Measurements from ENCODE around the gene PADI6. TPM values are rescaled to one million over a fixed set of nuclear protein-coding genes. Genes with fewer than 3 reads are reported as not detected.
"Not testable (repeated sequence)": the region's sequence is repeated elsewhere in the genome, so short reads cannot be mapped to it uniquely, and the experiment has no call there.

PADI6 gene
- total RNA-seq, result not detected
- long read RNA-seq, result 0 reads

DNA sequence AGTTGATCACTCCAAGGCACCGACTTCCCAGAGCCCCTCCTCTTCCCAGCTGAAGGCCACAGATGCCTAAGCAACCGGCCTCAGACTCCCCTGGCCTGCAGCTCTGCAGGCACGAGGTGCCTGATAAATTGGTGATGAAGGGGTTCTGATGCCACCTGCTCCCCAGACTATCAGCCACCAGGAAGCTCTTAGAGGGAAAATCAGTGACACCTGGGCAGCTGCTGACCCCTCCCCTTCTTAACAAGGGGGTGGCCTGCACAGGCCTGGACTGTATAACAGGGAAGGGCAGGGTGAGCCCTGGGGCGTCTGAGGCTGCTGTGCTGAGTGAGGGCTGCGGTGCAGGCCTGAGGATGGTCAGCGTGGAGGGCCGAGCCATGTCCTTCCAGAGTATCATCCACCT, at the start of gene PADI6:
Gene PADI6, plus strand, starts transcription at position 301 of the 400 bp plus-strand sequence. Its CDS starts 50 bp downstream, at position 351.
- no peak for DNase-seq (ENCODE audit: low spot score)
- intact Hi-C loops (cut with DNase I), result no loop called here

DNA sequence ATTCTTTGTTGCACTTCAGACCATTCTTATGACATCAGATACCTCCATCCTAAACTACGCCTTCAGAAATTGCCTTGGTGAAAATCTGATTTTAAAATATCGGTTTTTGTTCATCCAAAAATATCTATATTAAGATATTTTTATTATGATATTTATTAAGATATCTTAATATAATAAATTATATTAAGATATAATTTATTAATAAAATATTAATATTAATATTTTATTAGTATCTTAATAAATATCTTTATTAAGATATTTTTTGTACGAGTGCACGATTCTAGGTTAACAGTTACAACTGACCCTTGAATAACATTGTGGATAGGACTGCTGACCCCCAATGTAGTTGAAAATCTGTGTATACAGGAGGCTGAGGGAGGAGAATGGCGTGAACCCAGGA, 43.1 kb upstream of the PADI6 start:
- DNase-seq (ENCODE audit: low spot score), result no peak
- intact Hi-C loops (cut with DNase I), result no loop called here

DNA sequence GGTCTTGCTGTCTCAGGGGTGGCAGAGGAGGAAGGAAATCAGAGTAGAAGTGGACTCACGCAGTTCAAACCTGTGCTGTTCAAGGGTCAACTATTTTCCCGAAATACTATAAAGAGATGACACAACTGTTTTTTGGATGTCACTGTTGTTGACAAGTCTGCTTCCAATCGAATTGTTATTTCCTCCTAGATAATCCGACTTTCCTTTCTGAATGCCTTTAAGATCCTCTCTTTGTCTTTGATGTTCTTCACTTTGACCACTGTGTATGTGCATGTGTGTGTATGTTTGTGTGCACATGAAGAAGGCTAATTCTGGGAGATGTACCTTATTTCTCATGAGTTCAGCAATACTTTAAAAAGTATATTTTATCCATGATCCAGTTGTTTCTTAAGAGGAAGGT, 42.4 kb upstream of the PADI6 start:
- intact Hi-C loops (cut with DNase I), result no loop called here
- DNase-seq (ENCODE audit: low spot score), result no peak

DNA sequence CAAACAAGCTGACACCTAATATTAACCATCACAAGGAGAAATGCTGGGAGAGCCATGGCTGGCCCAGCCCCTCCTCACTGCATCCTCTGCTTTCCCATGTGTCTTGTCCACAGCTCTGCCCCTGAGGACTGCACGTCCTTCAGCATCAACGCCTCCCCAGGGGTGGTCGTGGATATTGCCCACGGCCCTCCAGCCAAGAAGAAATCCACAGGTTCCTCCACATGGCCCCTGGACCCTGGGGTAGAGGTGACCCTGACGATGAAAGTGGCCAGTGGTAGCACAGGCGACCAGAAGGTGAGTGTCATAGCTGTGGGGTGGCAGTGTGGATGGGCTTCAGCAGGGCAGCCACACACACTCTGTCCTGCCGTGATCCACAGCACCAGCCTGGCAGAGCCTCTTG, 41.1 kb upstream of the PADI6 start:
- intact Hi-C loops (cut with DNase I), result no loop called here

DNA sequence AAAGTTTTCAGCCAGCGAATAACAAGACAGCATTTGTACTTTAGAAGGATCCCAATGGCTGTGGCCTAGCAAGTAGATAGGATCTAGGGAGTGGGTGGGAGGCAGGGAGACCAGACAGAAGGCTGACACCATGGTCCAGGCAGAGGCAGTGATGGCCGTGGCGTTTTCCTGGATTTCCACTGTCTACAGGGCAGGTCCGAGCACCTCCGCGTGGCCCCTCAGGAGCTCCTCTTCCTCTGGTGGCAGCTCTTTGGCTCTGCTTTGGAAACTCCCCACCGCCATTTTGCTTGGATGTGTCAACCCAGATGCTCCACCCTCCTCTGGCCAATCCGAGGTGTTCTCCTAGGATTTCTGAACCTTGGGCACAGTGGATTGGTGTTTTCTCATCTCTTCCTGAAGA, 38.9 kb upstream of the PADI6 start:
- intact Hi-C loops (cut with DNase I), result no loop called here
- no peak for DNase-seq (ENCODE audit: low spot score)

More for the DNA sequence above, 41.1 kb upstream of the PADI6 start:
- no peak for DNase-seq (ENCODE audit: low spot score)

DNA sequence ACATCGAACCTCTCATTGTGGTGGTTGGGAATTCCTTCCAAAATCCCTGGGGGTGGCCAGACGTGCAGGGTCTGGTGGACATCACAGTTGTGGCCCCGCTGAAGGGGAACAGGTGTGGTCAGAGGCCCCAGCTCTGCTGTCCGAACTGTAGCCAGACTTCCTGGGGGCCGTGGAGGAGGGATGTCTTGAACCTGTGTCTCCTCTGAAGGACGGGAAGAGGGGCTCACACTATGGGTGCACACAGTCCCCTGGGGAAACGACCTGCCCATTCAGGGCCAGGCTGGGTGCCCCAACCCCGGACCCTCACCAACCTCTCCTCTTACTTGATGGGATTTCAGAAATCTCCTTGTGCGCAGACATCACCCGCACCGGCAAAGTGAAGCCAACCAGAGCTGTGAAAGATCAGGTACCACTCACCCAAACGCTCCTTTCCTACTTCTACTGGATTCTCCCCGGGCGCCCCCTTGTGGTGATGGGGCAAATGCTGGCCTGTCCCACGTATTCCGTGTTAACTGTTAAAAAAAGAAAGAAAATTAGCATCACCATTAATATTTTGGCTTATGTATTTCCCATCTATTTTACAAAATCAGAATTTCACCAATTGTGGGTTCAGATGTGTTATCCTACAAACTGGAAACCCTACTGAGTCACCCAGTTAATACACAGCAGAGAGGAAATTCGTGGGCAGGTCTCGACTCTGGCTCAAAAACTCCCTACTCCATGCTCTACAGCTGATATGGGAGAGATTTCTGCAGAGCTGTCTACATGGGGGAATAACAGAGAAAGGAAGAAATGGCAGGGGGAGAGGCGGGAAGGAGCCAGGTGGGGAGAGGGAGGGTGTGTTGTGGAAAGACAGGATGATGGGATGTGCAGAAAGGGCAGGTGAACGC, 35.9 kb upstream of the PADI6 start:
- intact Hi-C loops (cut with DNase I), result loop anchor here (5.0 kb wide), 2 partner anchors 209 to 274 kb away; no protein-coding TSS in a partner anchor
- no peak for DNase-seq (ENCODE audit: low spot score)

DNA sequence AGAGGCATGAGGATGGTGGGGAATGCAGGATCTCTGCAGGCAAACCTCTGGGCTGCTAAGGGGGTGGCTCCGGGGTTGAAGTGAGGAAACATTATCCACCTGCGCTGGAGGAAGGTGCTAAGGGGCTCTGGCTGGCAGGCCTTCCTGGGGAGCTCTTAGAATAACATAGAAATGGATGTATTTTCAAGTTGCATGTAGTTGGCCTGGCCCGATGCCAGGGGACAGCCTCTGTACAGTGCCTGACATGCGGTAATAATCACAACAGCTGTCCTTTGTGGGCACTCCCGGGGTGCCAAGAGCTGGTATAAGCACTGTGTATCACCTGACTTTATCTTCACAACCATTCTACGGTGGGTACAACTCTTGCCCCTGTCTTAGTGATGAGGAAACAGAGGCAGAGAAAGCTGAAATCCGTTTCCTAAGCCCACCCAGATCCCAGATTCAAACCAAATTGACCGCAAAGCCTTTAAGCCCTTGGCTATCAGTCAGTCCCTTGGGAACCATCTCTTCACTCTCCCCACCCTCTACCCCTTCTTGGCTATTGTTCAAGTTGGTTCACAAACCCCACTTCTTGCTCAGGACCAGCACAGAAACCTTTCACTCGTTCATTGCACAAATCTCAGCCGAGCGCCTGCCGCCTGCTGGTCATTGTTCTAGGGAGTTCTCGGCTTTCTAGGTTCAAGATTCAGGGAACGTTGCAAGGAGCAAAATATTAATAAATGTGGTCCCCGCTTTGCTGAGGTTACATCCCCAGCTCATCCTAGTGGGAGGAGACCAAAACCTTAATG, 33.1 kb upstream of the PADI6 start:
- no peak for DNase-seq (ENCODE audit: low spot score)
- intact Hi-C loops (cut with DNase I), result loop anchor here (5.0 kb wide), 2 partner anchors 212 to 277 kb away; no protein-coding TSS in a partner anchor

DNA sequence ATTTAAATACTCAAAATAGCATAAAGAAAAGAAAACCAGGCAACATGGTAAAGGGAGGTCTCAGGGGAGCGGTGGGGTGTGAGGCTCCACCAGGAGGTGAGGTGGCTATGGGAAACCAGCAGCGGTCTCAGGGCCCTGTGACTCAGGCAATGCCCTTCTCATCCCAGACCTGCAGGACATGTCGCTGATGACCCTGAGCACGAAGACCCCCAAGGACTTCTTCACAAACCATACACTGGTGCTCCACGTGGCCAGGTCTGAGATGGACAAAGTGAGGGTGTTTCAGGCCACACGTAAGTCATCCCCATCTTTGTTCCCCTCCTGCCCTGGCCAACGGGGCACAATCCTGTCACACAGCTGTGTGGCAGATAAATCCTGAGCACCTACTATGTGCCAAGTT, 32.5 kb upstream of the PADI6 start:
- no peak for DNase-seq (ENCODE audit: low spot score)
- intact Hi-C loops (cut with DNase I), result loop anchor here (5.0 kb wide), 2 partner anchors 212 to 277 kb away; no protein-coding TSS in a partner anchor

DNA sequence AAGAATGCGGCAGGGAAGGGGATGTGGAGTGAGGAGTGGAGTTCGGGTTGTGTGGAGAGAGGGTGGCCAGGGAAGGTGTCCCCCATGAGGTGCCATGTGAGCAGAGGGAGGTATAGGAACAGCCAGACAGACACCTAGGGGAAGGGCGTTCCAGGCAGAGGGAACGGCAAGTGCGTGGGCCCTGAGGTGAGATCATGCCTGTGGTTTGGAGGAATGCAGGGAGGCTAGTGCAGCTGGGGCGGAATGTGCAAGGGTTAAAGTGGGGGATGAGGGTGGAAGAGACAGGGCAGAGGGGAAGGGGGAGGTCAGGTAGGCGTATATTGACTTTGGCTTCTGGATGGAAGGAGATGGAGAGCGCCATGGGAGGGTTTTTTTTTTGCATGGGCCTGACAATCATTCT, 31.6 kb upstream of the PADI6 start:
- DNase-seq (ENCODE audit: low spot score), result no peak
- intact Hi-C loops (cut with DNase I), result no loop called here

DNA sequence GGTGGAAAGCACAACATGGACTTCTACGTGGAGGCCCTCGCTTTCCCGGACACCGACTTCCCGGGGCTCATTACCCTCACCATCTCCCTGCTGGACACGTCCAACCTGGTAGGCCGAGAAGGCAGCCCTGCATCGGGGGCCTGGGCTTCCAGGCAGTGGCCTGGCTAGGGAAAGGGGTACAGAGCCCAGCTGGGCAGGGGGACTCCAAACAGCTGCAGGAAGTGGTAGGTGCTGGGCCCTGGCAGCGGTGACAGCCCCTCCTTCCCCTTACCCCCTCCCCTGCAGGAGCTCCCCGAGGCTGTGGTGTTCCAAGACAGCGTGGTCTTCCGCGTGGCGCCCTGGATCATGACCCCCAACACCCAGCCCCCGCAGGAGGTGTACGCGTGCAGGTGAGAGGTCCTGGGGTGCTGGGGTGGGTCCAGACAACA, 30.0 kb upstream of the PADI6 start:
- intact Hi-C loops (cut with DNase I), result no loop called here
- no peak for DNase-seq (ENCODE audit: low spot score)

DNA sequence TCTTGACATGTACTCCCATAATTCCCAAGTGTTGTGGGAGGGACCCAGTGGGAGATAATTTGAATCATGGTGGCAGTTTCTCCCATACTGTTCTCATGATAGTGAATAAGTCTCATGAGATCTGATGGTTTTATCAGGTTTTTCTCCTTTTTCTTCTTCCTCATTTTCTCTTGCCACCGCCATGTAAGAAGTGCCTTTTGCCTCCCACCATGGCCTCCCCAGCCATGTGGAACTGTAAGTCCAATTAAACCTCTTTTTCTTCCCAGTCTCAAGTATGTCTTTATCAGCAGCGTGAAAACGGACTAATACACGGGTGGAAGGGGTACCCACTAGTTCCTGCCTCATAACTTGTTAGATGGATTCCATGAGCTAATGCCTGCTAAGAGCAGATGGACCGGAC, 26.5 kb upstream of the PADI6 start:
- intact Hi-C loops (cut with DNase I); DNase-seq (ENCODE audit: low spot score): not testable (repeated sequence)

DNA sequence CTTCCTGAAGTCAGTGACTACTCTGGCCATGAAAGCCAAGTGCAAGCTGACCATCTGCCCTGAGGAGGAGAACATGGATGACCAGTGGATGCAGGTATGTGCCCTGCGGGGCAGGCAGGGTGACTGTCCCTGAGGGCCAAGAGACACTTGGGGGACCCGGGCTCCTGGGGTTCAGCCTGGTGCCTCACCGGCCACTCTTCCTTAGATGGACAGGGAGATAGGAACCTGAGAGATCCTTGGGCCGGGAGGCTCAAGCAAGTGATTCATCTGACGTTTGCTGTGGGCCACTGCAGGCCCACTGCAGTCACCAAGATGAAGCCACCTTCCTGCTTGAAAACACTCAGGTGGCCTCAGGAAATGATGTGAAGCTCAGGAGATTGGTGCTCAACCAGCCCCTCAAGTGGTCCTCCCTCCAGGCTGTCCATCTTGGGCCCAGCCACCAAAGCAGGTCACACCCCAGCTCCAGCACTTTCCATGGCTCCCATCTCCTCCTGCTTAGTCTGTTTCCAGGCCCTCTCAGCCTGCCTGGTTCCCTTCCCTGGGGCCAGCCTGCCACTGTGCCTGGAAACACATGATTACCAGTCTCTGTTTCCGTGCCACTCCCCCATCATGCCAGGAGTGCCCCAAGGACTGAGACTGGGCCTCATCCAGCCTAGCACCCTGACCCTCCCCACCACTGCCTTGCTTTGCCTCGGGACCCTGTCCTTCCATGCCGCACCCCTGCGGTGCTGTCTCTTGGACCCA, 25.8 kb upstream of the PADI6 start:
- intact Hi-C loops (cut with DNase I), result no loop called here
- no peak for DNase-seq (ENCODE audit: low spot score)

DNA sequence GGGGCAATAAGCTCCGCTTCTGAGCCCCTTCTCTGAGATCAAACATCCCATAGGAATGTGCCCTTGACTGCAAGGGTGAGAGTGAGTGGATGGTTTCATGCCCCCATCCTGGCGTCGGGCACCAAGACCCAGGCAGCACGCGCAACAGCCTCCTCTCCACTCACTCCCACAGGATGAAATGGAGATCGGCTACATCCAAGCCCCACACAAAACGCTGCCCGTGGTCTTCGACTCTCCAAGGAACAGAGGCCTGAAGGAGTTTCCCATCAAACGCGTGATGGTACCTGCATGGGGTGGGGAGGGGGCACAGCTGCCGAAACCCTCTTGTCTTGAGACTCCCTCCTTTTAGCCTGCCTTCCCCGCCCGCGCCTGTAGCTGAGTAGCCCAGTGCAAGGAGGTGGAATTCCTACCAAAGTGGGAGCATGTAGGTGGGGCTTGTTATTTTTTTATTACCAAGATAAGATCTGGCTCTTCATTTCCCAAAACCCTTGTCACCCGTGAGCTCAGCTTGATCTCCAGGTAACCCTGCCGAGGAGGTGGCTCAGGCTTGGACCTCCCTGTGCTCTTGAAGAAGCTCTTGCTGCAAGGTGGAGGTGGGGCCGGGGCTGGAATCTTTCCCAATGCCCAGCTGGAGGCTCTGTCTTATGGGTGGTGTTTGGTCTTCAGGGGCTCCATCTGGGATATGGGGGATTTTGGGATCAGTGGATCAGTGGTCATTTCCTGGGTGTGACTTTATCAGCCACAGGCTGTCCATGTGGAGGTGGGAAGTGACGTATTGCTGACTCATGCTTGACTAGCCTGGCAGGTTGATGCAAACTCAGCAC, 24.0 kb upstream of the PADI6 start:
- DNase-seq (ENCODE audit: low spot score), result no peak
- intact Hi-C loops (cut with DNase I), result no loop called here

DNA sequence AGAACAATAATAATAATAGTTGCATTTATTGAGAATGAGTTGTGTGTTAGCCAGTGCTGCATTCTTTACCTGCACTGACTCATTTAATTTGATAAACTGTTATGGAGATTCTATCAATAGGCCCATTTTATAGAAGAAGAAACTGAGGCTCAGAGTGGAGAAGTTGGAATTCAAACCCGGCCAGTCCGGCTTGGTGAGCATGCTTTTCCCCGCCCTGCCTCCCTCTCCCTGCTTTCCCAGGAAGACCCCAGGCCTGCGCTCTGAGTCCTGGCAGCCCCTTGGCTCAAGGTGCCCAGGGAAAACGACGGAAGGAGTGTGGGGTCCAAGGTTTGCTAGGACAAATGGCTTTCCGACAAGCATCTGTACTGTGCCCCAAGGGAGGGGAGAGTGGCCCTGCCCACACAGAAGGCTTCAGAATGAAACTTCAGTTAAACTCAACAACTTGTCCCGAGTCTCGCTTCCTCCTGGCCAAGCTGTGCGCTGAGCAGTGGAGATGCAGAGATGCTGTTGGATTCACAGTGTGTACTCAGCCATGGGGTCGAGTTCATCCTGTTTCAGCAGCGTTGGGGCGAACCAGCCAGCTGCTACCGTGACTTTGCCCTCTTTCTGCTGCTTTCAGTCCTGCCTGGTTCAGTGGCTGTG, 23.3 kb upstream of the PADI6 start:
- intact Hi-C loops (cut with DNase I), result no loop called here
- no peak for DNase-seq (ENCODE audit: low spot score)

DNA sequence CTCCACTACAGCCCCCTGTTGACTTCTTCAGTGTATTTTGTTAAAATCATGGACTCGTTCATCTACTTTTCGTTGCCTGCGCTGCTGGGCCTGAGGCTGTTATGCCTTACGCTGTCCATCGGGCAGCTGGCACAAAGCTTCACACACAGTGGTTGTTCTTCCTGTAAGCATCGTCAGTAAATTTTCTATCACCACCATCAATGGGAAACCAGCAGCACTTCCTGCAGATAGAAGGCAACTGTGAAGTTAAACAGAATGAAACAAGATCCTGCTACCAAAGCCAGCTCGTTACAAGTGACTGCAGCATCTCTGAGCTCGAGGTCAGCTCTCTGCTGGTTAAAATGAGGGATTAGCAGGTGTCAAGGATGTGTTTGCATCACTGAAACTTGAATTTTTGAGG, 21.9 kb upstream of the PADI6 start:
- intact Hi-C loops (cut with DNase I), result no loop called here

DNA sequence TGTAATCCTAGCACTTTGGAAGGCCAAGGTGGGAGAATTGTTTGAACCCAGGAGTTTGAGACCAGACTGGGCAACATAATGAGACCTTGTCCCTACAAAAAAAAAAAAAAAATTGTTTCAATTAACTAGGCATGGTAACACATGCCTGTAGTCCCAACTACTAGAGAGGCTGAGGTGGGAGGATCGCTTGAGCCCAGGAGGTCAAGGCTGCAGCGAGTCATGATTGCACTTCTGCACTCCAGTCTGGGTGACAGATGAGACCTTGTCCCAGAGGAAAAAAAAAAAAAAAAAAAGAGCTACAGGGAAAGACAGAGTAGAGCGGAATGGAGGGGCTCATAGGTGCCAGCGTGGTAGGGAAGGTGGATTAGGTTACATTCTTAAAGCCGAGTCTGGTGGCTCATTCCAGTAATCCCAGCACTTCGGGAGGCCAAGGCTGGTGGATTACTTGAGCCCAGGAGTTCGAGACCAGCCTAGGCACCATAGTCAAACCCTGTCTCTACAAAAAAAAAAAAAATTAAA, 21.0 kb upstream of the PADI6 start:
- intact Hi-C loops (cut with DNase I), result no loop called here
- no peak for DNase-seq (ENCODE audit: low spot score)

More for the DNA sequence above, 21.9 kb upstream of the PADI6 start:
- DNase-seq (ENCODE audit: low spot score), result no peak

DNA sequence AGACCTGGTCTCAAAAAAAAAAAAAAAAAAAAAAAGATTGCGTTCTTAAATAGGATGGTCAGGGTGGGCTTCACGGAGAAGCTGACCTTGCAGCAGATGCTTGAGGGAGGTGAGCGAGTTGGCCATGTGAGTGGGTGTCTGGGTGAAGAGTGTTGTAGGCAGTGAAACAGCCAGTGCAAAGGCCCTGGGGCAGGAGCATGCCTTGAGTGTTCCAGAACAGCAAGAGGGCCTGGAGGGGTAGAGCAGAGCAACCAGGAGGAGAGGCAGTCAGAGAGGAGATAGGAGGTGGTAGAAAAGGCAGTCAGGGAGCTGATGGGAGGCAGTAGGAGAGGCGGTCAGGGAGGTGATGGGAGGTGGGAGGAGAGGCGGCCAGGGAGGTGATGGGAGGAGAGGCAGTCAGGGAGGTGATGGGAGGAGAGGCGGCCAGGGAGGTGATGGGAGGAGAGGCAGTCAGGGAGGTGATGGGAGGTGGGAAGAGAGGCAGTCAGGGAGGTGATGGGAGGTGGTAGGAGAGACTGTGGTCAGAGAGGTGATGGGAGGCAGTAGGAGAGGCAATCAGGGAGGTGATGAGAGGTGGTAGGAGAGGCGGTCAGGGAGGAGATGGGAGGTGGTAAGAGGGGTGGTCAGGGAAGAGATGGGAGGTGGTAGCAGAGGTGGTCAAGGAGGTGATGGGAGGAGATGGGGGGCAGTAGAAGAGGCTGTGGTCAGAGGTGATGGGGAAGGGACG, 20.2 kb upstream of the PADI6 start:
- no peak for DNase-seq (ENCODE audit: low spot score)
- intact Hi-C loops (cut with DNase I), result no loop called here
